ENCODE data around the gene NPTX1. TPM values are rescaled to one million over a fixed set of nuclear protein-coding genes. Genes with fewer than 3 reads are reported as not detected.

The NPTX1 gene
- total and polyA plus RNA-seq, 4 donors, result 0.56 to 7.5 (median 1.2) TPM

- no peak overlapping the region for H3K27ac ChIP-seq (ENCODE audit: low read depth in 1 of 2, low read length in 1 of 2)
- H3K9ac ChIP-seq (ENCODE audit: insufficient read depth in 1 of 2, low read length in 2 of 2), result no peak overlapping the region
- ATAC-seq (ENCODE audit: insufficient read depth, low FRiP score) (no peak), DNase-seq (no peak)
- whole genome bisulfite sequencing, 2 donors, result 77 to 90% methylated on average over 7 of the region's 7 CpGs
- H3K36me3 ChIP-seq (ENCODE audit: control insufficient read depth in 4 of 4, insufficient read depth in 4 of 4, low read length in 4 of 4), result no peaks in the 10 kb centered on the region
- H3K27me3 ChIP-seq (ENCODE audit: control insufficient read depth in 3 of 3, insufficient read depth in 3 of 3, low read length in 2 of 3), result peaks cover 0 to 13% (median 7%) of the 10 kb centered on the region in 3 donors
- TF ChIP-seq, protein P1, sequence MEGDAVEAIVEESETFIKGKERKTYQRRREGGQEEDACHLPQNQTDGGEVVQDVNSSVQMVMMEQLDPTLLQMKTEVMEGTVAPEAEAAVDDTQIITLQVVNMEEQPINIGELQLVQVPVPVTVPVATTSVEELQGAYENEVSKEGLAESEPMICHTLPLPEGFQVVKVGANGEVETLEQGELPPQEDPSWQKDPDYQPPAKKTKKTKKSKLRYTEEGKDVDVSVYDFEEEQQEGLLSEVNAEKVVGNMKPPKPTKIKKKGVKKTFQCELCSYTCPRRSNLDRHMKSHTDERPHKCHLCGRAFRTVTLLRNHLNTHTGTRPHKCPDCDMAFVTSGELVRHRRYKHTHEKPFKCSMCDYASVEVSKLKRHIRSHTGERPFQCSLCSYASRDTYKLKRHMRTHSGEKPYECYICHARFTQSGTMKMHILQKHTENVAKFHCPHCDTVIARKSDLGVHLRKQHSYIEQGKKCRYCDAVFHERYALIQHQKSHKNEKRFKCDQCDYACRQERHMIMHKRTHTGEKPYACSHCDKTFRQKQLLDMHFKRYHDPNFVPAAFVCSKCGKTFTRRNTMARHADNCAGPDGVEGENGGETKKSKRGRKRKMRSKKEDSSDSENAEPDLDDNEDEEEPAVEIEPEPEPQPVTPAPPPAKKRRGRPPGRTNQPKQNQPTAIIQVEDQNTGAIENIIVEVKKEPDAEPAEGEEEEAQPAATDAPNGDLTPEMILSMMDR (IDR thresholded peaks at IDR 0.05; ENCODE audit: control extremely low read depth, extremely low read depth), result no peak
- peaks cover 0 to 3% (median under 1%) of the 10 kb centered on the region in 4 donors for H3K9me3 ChIP-seq (ENCODE audit: control insufficient read depth in 4 of 4, insufficient read depth in 3 of 4, low read length in 3 of 4)
- no peak overlapping the region for H3K4me3 ChIP-seq
- peaks cover 0 to 23% (median 3%) of the 10 kb centered on the region in 5 donors for H3K4me1 ChIP-seq (ENCODE audit: control insufficient read depth in 5 of 5, insufficient read depth in 5 of 5, low read length in 5 of 5)
Observed at GRCh38 chr17:80494547-80494946, 18.1 kb upstream of the NPTX1 start.

- ATAC-seq (ENCODE audit: insufficient read depth, low FRiP score) (no peak), DNase-seq (no peak)
- Histone ChIP-seq H3K4me1 (ENCODE audit: control insufficient read depth in 5 of 5, insufficient read depth in 5 of 5, low read length in 5 of 5) (peaks cover 0 to 8% (median 0%) of the 10 kb centered on the region in 5 donors), H3K36me3 (ENCODE audit: control insufficient read depth in 4 of 4, insufficient read depth in 4 of 4, low read length in 4 of 4) (no peaks in the 10 kb centered on the region), H3K27ac (ENCODE audit: low read depth in 1 of 2, low read length in 1 of 2) (no peak overlapping the region), H3K27me3 (ENCODE audit: control insufficient read depth in 3 of 3, insufficient read depth in 3 of 3, low read length in 2 of 3) (peaks cover 0 to 15% (median 8%) of the 10 kb centered on the region in 3 donors), H3K9ac (ENCODE audit: insufficient read depth in 1 of 2, low read length in 2 of 2) (no peak overlapping the region), H3K9me3 (ENCODE audit: control insufficient read depth in 4 of 4, insufficient read depth in 3 of 4, low read length in 3 of 4) (peaks cover 0 to 6% (median 0%) of the 10 kb centered on the region in 4 donors), H3K4me3 (no peak overlapping the region)
- 76 to 79% methylated on average over 14 to 21 of the region's 21 CpGs for WGBS, 2 donors
- TF ChIP-seq, protein P1 (IDR thresholded peaks at IDR 0.05; ENCODE audit: control extremely low read depth, extremely low read depth), result no peak
Observed at GRCh38 chr17:80492343-80493136, 16.1 kb upstream of the NPTX1 start.

- WGBS, 2 donors, result 44 to 47% methylated on average over 19 to 21 of the region's 21 CpGs
- H3K9me3 ChIP-seq (ENCODE audit: control insufficient read depth in 4 of 4, insufficient read depth in 3 of 4, low read length in 3 of 4), result peaks cover 0 to 14% (median 0%) of the 10 kb centered on the region in 4 donors
- ATAC-seq (ENCODE audit: insufficient read depth, low FRiP score) (no peak), DNase-seq (peak in 2 of 3 donors; percentile 20 to 48)
- no peak overlapping the region for H3K27ac ChIP-seq (ENCODE audit: low read depth in 1 of 2, low read length in 1 of 2)
- H3K36me3 ChIP-seq (ENCODE audit: control insufficient read depth in 4 of 4, insufficient read depth in 4 of 4, low read length in 4 of 4), result no peaks in the 10 kb centered on the region
- no peak overlapping the region for H3K9ac ChIP-seq (ENCODE audit: insufficient read depth in 1 of 2, low read length in 2 of 2)
- H3K4me3 ChIP-seq, result no peak overlapping the region
- H3K4me1 ChIP-seq (ENCODE audit: control insufficient read depth in 5 of 5, insufficient read depth in 5 of 5, low read length in 5 of 5), result peaks cover 0 to 8% (median 0%) of the 10 kb centered on the region in 5 donors
- TF ChIP-seq, protein P1 (IDR thresholded peaks at IDR 0.05; ENCODE audit: control extremely low read depth, extremely low read depth), result no peak
- peaks cover 0 to 24% (median 12%) of the 10 kb centered on the region in 3 donors for H3K27me3 ChIP-seq (ENCODE audit: control insufficient read depth in 3 of 3, insufficient read depth in 3 of 3, low read length in 2 of 3)
Observed at GRCh38 chr17:80491478-80492342, 15.3 kb upstream of the NPTX1 start.

All from lung (tissue), 12 donors.